Measurements from ENCODE around the gene VAV3.

DNA sequence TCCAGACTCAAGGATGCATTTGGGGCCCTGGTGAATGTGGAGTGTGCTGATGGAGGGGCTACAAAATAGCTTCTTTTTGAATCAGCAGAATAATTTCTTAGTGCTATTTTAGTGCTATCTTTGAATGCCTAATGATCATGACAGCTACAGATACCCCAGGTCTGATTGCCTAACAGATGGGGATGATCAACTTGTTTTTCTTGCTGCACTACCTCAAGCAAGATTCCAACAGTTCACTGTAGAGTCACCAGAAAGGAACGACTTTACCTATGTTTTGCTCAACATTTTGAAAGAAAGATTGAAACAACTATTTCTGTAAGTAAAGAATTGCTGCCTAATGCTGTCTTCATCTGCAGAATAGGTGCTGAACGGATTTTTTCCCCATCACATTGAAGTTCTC lies 42.6 kb upstream of the VAV3 start:
- no peak for TF ChIP-seq CTCF (IDR thresholded peaks at IDR 0.05)
- TF ChIP-seq POLR2A (IDR thresholded peaks at IDR 0.05): no peak

Measured in body of pancreas (tissue), 4 donors.